Endometrial microvascular endothelial cells (primary cell): ENCODE data around the gene ZNF135. TPM values are rescaled to one million over a fixed set of nuclear protein-coding genes. Genes with fewer than 3 reads are reported as not detected.

Experiments
- in situ Hi-C: cut with HindIII; loops from 2 replicates; pipeline ENCODE4 v1.10.0; 2017; ENCODE audit warnings: low sequenced_read_pairs, low pct_unique_long_range_greater_than_20kb; ENCODE audit errors: inconsistent ontology term
- total RNA-seq: library from RNA; depleted of rRNA; stranded (reverse); fragments of >200 nt; gene quantifications from one replicate; pipeline ENCODE4 v1.2.3, GENCODE V29; 2015; ENCODE audit errors: inconsistent ontology term

The ZNF135 gene
- total RNA-seq, 1 donor from 2014 or later: not detected

DNA sequence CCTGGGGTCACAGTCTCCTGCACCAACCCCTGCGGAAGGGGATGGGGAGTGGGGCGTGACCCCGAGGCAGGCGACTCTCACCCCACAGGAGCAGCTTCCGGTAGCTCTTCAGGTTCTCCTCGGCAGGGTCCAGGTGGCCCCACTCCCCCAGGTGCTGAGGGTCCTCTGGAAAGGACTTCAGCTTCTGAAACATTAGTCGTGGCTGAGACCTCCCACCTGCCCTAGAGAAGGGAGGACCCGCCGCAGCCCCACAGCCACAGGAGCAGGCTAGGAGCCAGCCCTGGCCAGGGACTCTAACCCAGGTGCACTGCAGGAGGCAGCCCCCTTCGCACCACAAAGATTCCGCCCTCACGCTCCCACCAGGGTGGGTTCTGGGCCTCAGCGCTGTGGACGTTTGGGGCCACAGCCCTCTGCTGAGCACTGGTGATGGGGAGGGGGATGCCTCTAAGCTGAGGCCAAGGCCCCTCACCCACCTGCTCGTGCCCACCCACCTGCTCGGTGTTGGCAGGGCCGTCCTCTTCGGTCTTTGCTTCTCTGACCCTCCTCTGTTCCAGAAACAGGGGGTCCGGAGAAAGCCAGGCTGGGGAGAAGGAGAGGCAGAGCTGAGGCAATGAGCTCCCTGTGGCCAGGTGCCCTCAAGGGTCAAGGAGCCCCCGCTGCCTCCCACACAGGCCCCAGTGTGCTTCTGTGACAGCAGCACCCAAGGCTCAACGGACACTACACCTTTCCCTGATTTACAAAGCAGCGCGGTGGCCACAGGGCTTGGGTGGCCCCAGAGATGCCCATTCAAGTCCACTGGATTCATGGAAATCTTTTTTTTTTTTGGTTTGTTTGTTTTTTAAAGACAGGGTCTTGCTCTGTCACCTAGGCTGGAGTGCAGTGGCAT lies 28.0 kb downstream of the ZNF135 start:
- in situ Hi-C loops: no loop called here

DNA sequence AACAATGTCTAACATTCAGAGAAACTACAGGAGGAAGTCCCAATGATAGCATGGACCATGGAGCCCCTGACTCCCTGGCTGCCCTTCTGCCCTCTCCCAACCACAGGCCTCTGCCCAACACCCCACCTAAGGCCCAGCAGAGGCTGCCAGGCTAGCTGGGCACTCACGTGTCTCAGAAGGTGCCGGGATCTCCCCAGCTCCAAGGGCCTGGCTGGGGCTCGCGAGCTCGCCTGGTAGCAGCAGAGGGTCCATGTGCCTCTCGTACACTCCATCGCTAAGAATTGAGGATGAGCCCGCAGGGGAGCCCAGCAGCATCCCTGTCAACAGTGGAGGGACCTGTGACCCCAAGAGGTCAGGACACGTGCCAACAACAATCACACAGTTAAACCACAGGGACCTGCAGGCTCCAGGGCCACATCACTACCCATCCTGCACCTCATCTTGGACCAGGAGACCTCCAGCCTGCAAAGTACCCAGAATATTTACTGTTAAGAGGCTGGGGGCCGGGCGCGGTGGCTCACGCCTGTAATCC lies 29.5 kb downstream of the ZNF135 start:
- in situ Hi-C loops: no loop called here

DNA sequence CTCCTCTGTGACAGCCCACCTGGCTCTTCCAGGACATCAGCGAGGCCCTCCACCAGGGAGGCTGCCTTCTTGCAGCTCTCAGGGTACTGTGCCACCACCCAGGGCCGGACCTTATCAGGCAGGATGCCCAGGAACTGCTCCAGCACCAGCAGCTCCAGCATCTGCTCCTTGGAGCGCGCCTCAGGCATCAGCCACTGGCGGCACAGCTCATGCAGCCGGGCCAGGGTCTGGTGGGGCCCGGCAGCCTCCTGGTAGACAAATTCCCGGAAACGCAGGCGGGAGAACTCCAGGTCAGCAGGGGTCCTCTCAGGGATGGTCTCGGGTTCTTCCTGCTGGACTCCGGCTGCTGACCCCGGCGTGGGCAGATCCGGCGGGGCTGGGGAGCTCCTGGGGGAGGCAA lies 30.8 kb downstream of the ZNF135 start:
- in situ Hi-C loops: no loop called here

DNA sequence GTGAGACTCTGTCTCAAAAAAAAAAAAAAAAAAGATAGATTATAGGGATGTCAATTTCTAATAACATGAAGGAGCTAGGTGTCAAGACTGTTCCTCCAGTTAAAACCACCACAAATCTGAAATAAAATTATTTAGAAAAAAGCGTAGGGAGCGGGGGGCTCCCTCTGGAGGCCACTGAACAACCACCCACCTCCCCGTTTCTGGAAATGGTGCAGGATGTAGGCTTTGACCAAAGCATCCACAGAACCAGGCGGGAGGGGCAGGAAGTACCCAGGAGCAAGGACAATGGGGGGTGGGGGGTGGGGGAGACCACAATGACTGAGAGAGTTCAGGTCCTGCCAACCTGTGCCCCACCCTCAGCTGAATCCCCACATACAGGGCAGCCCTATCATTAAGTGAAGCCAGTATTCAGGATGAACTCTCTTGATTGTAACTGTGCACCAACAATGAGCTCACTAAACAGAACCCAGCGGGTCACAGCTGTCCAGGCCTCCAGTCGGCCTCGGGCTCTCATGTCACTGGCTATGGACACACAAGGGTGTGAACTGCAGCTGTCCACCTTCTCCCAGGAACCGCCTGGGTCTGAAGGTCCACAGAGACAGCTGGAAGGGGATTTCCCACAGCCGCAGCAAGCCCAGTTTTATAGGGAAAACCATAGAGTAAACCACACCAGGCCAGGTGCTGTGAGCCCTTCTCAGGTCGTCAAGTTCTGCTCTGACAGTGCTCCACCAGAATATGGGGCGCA lies 32.3 kb downstream of the ZNF135 start:
- in situ Hi-C loops: no loop called here

DNA sequence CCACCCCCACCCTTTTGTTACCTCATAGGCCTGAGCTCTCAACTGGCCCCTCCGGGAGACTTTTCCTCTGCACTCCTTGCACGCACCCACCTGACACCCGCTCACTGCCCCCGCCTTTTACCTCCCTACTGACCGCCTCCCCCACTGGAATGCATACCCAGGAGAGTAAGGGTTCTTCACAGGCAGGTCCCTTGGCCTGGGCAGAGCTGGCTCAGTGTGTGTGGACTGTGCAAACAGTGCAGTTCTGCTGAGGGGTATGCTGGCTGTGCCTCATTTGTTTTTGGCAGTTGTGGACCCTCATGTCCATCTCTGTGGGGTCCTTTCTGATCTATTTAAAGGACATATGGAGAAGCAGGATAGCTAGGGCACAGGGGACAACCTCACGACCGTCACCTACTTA lies 34.0 kb downstream of the ZNF135 start:
- in situ Hi-C loops: no loop called here

DNA sequence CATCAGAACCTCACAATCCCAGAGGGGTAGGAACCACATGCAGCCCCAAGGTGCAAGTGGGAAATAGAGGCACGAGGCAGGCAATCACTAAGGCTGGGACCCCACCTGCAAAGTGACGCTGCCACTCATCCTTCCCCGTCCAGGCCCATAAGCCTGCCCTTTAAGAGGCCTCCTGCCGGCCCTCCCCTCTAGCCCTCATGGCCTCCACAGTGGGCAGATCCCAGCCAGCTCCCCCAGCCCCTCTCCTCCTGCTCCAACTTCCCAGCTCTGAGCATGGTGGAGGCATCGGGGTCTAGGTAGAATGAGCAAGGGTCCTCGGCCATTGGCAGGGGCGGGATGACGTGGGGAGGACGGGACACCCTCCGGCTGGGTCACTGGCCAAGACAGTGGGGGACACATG lies 36.2 kb downstream of the ZNF135 start:
- in situ Hi-C loops: no loop called here

DNA sequence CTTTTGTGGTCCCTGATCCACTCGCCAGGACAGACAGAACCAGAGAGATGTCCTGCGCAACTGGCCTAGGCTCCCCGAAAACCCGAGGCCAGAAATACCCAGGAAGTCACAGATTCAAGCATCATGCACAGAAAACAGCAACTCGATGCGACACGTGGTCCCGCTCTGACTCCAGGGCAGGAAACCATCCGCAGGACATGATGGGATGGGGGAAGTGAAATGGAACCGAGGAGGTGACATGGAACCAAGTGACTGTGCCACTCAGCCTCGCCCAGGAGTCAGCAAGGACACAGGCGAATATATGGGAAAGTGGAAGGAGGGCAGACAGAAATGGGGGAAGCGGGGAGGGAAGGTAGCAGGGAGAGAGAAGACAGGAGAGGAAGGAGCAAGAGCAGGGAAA lies 37.8 kb downstream of the ZNF135 start:
- in situ Hi-C loops: no loop called here

DNA sequence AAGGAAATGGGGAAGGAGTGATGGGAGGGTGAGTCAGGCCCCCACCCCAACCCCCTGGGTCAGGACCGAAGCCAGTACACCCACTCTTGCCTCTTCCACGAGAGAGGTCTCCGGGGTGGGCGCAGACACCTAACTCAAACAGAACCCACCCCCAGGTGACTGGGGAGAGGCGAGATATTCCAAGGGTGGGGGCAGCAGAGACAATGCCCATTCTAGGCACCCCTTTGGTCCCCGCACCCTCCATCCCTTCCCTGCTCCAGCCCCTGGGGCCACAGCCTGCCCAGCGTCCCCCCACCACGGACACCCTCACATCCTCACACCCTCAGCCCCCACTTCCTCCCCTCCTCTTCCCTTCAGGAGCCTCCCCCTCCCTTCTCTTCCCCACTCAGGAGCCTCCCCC lies 38.3 kb downstream of the ZNF135 start:
- in situ Hi-C loops: no loop called here

DNA sequence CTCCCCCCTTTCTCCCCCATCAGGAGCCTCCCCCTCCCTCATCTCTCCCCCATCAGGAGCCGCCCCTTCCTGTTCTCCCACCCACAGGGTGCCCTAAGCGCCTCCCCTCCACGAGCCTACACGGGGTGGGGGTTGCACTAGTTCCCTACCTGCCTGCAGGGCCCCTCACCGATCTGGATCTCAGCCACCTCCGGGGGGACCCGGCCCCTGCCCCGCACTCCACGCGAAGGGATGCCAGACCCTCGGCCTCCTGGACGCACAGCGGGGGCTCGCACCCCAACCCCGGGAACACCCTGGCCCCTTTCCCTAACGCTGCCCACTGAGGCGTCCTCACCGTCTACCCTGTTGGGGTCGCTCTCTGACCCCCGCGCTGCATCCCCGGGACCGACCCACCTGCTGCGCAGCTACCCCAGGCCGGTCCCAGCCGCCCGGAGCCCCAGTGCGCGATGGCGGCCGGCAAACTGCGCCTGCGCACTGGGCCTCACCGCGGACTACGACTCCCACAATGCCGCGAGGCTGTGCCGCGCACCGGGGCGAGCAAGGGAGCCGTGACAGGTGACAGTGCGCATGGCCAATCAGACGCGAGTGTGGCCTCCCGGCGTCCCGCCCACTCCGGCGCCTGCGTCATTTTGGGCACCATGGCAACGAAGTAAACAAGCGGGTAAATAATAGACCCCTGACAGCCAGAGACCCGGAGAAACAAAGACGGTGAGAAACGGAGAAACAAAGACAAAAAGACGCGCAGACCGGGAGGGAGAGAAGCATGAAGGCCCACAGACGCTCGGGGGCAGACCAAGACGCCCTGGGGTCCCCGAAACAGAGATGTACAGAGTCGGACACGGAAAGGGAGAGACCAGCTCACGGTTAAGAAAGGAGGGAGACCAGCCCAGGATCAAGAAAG lies 38.9 kb downstream of the ZNF135 start, which contains the start of gene ZSCAN18:
Gene ZSCAN18, minus strand, starts transcription at position 451 of the 901 bp plus-strand sequence. CDS start 7,964 bp downstream, outside the sequence.
- in situ Hi-C loops: no loop called here

DNA sequence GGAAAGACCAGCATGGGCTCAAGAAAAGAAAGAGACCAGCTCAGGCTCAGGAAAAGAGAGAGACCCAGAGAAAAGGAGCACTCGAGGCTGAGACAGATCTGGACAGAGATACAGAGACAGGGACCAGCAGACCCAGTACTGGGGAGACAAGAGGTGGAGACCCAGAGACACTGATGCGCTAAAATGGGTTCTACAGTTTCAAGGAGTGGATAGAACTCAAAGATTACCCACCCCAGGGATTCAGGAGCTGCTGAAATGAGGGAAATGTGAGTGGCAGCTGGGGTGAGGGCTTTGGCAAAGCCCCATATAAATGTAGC lies 39.6 kb downstream of the ZNF135 start:
- in situ Hi-C loops: no loop called here

DNA sequence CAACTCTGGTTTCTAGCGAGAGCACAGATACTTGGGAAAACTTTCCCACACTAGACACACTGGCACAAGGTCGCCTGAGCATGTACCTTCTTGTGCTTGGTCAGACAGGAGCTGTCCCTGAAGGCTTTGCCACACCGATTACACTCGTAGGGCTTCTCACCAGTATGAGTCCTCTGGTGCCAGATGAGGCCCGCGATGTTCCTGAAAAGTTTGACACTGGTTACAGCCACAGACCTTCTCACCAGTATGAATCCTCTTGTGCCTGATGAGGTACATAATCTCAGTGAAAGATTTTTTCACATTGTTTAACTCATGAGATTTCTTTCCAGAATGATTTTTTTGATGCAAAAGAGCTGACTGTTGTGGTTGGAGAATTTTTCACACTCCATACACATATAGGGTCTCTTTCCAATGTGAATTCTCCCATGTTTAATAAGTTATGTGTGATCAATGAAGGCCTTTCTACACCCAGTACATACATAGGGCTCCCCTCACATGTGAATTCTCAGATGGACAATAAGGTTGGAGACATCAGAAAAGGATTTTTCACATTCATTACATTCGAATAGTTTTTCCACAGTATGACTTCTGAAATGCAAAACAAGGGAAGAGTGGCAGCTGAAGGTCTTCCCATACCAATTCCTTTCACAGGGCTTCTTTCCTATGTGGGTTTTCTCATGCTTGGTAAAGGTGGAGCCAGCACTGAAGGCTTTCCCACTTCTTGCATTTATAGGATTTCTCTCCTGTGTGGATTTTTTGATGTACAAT lies 48.9 kb downstream of the ZNF135 start:
- in situ Hi-C loops: no loop called here

DNA sequence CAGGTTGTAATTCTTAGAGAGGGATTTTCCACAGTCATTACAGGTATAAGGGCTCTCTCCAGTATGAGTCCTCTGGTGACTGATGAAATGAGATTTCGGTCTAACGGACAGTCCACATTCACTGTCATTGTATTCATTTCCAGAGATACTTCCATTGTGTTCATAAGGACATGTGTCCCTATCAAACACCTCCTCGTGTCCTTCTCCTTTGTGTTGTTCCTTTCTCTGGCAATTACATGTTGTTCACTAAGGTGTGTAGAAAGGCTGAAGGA lies 49.4 kb downstream of the ZNF135 start:
- in situ Hi-C loops: no loop called here

DNA sequence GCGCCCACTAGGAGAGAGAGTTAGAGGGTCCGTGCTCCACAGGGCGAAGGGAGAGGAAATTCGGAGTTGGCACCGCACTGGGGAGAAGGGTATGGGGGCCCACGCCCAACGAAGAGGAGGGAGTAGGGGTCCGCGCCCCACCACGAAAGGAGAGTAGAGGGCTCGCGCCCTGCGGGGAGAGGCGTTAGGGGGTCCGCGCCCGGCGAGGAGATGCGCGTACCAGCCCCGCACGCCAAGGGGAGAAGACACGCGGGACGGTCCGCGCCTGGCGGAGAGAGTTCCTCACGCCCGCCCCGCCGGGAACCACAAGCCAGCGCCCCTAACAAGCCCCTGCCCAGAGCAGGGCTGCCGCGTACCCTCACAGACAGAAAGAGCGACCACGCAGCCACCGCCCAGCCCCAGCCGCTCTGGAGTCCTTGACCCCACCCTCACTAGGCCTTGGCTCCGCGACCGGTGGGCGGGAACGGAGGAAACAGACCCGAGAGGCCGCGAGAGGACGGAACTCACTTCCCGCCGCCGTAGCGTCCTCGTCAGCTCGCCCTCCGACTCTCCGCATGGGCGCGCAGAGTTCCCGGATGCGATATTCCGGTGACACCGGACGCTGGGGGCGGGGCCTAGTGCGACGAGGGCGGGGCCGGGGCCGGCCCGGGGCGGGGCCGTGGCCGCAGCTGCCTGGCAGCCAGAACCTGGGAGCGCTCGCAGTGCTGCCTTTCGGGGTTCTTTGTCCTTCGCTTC lies 58.9 kb downstream of the ZNF135 start:
- in situ Hi-C loops: no loop called here

DNA sequence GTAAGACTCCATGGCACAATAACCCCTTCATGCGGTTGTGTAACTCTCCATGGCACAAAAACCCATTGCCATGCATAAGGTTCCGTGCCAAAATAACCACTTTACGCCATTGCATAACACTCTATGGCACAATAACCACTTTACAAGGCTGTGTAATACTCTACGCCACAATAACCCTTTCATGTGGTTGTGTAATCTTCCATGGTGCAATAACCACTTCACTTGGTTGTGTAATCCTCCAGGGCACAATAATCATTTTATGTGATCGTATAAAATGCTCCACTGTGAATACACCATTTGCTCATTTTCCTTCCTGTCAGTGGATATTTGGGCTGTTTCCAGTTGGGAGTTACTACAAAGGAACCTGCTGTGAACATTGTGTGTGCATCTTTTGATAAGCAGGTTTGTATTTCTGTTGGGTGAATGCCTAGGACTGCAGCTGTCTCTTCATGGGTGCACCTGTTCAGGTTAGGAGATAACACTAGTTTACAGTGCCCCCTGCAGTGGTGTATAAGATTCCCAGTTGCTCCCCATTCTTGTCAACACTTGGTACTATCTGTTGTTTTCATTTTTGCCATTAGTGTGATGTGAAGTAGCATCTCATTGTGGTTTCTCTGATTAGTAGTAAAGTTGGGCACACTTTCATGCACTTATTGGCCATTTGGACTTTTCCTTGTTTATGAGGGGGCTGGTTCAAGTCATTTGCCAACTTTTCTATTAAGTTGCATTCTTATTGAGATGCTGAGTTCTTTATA lies 60.1 kb downstream of the ZNF135 start:
- in situ Hi-C loops: no loop called here
